DMS114 treated with DMSO at 0.1 percent for 48 hours (cell line): ENCODE measurements around the gene CFP.

Experiments used
- DNase-seq: peaks from one replicate; lab custom pipeline; 2025; ENCODE audit not compliant: unreplicated experiment; lab: John Stamatoyannopoulos, UW

Gene CFP

GRCh38 chrX:47638816-47639215 lies 9.1 kb upstream of the CFP start:
- DNase-seq: no peak

GRCh38 chrX:47637546-47638195 lies 7.9 kb upstream of the CFP start:
- no peak for DNase-seq

- DNase-seq: no peak
These were observed 5.3 kb upstream of the CFP start for GRCh38 chrX:47634871-47635575.

- DNase-seq: no peak
These were observed 4.2 kb upstream of the CFP start for GRCh38 chrX:47633689-47634590.

DNA sequence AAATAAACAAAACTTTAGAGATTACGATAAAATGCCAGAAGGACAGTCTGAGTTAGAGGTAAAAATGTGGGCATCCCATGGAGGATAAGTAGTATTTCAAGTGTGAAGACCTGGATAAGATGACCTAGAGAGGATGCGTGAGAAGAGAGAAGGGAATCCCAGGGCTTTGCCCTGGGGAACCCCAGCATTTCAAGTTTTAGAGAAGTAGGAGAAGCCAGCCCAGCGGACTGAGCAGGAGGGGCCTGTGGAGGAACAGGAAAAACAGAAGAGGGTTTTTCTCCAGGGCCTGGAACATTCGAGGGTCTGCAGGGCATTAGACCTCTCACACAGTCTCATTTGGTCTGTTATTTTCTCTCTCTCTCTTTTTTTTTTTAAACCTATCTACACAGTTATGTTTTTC lies 2.9 kb upstream of the CFP start:
- no peak for DNase-seq

DNA sequence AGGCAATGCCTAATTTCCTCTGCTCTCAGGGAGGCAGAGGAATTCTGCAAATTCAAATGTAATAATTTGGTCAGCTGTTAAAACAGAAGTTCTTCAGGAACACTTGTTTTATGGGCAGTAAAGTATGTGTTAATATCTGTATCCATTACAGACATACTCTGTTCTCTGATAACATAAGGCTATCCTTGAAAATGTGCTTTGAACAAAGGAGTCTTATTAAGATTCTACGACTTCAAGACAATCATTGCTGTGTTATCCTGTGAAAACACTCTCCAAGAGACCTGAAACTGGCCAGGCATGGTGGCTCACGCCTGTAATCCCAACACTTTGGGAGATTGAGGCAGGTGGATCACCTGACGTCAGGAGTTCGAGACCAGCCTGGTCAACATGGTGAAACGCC lies 1.9 kb upstream of the CFP start:
- no peak for DNase-seq

DNA sequence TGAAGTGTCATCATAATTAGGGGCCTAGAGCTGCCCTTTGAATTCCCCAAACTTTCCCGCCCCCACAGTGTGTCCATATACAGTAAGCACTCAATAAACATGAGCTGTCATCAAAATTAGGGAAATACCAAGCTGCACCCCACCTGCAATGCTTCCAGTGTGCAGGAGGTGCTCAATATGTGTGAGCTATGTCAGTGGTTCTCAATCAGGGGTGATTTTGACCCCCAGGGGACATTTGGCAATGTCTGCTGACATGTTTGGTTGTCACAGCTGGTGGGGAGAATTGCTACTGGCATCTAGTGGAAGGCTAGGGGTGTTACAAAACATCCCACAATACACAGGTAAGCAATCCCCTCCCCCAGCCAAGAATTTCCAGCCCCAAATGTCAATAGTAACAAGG lies 748 bp downstream of the CFP start:
- no peak for DNase-seq

DNA sequence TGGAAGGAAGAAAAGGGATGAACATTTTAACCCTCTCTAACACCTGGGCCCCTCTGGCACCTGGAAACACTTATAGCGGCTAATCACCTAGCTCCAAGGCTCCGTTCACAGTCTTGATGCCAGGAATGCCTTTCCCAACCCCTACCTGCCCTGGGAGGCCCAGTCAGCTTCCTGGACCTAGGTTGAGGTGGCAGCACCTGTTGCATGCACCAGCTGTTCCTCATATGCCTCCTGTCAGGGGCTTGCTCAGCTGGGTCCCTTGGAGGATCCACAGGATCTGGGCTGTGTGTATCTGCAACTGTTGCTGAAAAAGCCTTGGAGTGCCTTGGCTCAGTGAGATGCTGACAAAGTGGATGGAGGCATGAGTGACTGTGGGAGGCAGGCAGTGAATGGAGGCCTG lies 4.4 kb downstream of the CFP start:
- DNase-seq: no peak

- DNase-seq: peak; percentile 77
These were observed 6.1 kb downstream of the CFP start for GRCh38 chrX:47623540-47624027.

DNA sequence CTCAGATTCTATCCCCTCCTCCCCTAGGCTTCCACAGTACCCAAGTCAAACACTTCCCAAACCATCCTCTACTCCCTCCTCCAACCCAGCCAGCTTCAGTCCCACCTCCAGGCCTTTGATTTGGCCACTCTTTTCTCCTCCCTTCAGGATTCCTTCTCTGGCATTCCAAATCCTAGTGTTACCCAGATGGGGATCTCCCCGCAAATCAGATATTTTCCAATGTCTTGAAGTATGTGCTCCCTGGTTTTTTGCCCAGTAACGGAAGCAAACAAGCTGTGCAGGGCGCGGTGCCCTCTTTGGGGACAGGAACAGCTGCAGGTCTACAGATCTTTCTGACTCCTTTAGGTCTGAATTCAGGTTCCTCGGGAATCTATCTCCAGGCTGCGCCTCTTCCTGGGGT lies 7.9 kb downstream of the CFP start:
- no peak for DNase-seq

GRCh38 chrX:47620303-47620685 lies 9.4 kb downstream of the CFP start:
- DNase-seq: no peak

GRCh38 chrX:47619486-47620302 lies 10.0 kb downstream of the CFP start, which contains the start of gene SYN1:
Gene SYN1 (minus strand): TSS chrX:47619857. CDS start chrX:47619728, 129 bp downstream.
- peak; percentile 31 for DNase-seq

GRCh38 chrX:47618923-47619485 lies 10.7 kb downstream of the CFP start:
- no peak for DNase-seq

DNA sequence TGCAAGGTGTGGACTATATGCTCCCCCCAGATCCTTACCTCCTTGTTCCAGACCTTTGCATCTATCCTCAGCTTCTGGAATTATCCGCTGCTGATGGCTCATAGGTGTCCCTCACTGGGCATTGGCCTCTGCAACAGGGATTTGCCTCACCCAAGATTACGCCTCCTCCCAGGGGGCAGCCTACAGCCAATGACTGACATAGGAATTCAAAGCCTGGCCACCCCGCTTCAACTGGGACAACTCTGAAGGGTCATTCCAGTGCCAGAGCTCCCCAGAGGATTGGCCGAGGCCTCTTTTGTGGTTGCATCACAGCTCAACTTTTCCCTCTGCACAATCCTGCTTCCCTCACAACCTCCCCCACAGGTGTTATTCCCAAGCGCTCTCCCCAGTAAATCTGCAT lies 15.1 kb downstream of the CFP start:
- no peak for DNase-seq

DNA sequence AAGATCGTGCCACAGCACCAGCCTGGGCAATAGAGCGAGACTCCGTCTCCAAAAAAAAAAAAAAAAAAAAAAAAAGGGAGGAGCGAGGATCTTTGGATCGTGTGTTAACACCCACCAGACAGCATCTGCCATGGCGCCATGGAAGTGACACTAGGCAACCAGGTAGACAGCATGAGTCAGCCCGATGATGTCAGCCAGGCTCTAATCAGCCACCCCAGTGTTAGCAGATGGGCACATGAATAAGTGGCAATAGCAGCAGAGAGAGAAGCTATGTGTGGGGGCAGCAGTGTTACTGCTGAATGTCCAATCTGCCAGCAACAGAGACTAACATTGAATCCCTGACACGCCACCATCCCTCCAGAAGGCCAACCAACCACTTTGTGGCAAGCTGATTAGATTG lies 16.6 kb downstream of the CFP start:
- no peak for DNase-seq

GRCh38 chrX:47612418-47612817 lies 17.3 kb downstream of the CFP start:
- DNase-seq: no peak

- no peak for DNase-seq
These were observed 17.8 kb downstream of the CFP start for GRCh38 chrX:47611926-47612325.

- no peak for DNase-seq
These were observed 18.2 kb downstream of the CFP start for GRCh38 chrX:47611489-47611888.

DNA sequence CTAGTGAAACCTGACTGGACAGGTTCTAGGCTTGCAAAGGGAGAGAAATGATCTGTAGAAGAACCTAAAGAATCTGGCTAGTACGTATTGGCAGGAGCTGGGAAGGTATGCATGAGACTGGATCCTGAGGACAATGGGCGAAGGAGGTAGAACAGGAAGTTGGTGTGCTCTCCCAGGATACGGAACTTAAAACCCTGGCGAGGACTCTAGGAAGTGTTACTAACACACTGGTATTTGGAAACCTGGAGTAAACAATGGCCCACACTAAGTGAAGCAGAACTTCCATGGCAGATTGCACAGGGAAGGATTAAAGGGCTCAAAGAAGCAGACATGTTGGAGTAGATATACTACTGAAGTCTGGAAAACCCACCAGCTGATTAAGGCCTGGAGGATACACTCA lies 19.2 kb downstream of the CFP start:
- DNase-seq: no peak

GRCh38 chrX:47608130-47608810 lies 21.5 kb downstream of the CFP start:
- no peak for DNase-seq
